ENCODE measurements around the gene KAZALD1.

DNA sequence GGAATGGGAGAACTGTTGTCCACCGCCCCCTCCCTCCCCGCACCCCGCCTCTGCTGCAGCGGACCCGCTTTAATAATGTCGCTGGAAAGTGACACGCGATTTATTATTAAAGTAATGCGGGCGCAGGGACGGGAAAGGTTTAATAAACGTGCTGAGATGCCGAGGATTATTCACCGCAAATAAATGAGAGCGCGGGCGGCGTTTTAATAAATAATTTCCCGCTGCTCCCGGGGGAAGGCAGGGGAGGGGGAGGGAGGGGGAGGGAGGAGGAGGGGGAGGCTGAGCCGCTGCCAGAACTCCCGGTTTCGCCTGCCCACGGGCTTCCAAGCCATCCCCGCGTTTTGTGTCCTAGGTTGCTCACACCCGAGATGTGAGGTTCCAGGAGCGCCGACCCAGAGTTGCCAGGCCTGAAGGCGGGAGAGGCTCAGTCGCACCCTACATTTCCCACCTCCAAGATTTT lies 5.1 kb downstream of the KAZALD1 start:
- TF ChIP-seq, protein P1, sequence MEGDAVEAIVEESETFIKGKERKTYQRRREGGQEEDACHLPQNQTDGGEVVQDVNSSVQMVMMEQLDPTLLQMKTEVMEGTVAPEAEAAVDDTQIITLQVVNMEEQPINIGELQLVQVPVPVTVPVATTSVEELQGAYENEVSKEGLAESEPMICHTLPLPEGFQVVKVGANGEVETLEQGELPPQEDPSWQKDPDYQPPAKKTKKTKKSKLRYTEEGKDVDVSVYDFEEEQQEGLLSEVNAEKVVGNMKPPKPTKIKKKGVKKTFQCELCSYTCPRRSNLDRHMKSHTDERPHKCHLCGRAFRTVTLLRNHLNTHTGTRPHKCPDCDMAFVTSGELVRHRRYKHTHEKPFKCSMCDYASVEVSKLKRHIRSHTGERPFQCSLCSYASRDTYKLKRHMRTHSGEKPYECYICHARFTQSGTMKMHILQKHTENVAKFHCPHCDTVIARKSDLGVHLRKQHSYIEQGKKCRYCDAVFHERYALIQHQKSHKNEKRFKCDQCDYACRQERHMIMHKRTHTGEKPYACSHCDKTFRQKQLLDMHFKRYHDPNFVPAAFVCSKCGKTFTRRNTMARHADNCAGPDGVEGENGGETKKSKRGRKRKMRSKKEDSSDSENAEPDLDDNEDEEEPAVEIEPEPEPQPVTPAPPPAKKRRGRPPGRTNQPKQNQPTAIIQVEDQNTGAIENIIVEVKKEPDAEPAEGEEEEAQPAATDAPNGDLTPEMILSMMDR (IDR thresholded peaks at IDR 0.05) = peak in 1 of 12 donors; percentile 8
- TF ChIP-seq POLR2A (IDR thresholded peaks at IDR 0.05) = no peak
